Stimulated activated CD4-positive, alpha-beta T cell treated with anti-CD3 and anti-CD28 coated beads, TNF-alpha, amount 100 ng/mL, for 24 hours (primary cell): Measurements from ENCODE around the gene SLC6A1.

ENCODE experiments used
- DNase-seq, 3 experiments: peaks; one replicate each; pipeline ENCODE4 v3.0.0-alpha.2; 2020; ENCODE audit warnings: low read depth in 3 of 3

Gene SLC6A1

DNA sequence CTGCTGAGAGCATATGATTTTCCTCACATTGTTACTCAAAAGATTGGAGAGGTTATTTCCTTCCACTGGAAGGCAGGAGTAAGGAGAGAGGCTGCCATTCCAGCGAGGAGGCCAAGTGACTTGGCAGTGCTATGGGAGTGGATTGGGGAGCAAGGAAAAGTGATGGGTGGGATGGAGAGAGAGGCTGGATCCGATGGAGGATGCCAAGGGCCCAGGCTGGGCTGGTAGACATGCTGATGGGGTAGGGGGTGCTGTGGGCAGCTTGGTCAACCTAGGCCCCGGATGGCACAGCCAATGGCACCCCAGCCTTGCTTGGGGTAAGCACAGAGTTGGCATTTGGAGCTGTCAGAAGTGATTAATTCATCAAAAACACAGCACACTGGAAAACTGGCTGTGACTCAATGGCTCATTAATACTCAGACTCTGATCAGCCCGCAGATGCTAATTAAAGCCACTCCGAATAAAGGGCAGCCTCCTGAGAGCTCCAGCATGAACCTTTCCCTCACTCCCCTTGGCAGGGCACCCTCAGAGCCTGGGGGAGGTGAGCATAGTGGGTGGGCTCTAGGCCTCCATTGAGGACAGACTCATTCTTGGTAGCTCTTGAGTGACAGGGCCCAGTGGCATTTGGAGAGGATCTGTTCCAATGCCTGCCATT is 22.1 kb upstream of the SLC6A1 start:
- DNase-seq = no peak

DNA sequence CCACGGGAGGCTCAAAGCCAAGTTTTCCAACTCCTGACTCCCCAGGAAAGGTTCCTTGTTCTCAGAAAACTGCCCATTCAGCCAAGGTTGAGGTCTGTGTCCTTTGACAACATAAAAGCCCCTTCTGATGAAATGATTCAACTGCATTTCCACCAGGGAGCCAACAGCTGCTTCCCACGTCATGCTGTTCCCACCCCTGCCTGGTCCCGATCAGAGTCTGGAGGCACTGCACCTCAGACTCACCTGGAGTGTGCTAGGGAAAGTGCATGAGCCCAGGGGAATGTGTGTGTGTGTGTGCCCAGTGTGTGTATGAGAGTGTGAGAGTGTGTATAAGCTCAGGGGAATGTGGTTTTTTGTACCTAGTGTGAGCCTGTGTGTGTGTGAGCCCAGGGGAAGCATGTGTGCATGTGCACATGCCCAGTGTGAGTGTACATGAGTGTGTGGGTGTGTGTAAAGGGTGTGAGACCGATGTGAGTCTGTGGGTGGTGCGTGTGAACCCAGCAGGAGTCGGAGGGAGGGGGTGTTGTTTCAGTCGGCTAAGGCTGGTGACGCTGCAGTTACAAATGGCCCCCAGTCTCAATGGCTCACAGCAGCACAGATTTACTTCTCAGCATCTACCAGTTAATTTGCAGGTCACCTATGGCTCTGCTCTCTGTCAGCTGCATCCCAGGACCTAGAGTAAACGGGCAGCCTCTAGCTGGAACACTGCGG is 20.3 kb upstream of the SLC6A1 start:
- DNase-seq = no peak

DNA sequence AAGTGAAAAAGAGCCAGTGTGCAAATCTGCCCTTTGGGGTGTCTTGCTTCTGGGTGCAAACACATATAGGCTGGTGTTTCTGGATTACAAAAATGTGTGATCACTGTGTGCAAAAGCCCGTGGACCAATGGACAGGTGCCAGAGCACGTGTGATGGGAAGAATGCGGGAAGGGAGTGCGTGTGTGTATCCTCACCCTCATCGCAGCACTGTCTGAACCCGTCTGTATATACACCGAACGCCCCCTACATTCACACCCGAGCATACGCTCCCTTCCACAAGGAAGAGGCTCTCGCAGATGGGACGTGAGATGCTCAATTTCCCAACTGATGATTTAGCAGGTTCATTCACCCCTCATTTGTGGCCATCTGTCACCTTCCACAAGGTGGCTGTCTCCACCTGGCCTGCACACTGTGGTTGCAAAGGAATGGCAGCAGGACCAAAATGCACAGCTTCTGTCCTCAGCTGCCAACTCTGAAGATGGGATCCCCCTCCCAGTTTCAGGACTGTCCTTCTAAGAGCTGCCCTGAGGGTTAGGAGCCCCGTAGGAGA is 19.4 kb upstream of the SLC6A1 start:
- no peak for DNase-seq

DNA sequence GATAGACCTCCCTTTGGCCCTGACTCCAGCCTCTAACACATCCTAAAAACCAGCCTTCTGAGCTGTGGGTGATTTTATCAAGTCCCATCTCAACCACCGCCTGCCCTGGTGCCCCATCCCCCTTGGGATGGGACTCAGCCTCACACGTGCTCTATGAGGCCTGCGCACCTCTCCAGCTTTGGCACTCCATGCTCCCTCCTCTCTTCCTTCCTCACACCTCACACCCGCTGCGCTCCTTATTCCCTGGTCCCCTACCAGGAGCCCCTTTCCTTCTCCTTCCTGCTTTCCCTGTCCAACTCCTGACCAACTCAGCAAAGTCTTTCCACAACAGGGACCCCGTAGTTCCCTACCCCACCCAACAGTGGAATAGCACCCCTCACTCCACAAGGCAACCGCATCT is 18.4 kb upstream of the SLC6A1 start:
- DNase-seq = no peak

DNA sequence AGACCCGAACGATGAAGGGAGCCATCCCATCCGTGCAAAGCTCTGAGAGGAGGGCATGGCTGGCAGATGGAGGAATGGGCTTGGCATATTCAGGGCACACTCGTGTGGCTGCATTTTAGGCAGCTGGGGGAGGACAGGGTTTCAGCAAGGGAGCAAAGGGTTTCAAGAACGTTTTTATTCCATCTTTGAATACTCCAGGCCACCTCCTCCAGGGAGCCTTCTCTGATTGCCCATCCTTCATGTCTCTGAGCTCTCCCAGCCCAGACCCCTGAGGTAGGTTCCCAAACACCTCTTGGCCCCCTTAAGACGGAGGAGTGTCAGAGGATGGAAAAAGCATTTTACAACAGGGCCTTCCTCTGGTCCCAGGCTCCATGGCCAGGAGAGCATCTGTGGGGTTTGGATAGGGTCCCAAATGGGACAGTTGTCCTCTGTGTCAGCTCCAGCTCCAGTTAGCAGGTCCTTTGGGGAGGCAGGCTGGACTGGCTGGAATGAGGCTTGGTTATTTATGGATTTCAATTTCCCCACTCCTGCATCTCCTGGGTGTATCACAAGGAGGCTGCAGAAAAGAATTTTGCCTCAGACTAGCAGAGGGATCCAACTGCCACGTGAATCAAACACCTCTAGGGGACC is 17.7 kb upstream of the SLC6A1 start:
- DNase-seq = no peak

DNA sequence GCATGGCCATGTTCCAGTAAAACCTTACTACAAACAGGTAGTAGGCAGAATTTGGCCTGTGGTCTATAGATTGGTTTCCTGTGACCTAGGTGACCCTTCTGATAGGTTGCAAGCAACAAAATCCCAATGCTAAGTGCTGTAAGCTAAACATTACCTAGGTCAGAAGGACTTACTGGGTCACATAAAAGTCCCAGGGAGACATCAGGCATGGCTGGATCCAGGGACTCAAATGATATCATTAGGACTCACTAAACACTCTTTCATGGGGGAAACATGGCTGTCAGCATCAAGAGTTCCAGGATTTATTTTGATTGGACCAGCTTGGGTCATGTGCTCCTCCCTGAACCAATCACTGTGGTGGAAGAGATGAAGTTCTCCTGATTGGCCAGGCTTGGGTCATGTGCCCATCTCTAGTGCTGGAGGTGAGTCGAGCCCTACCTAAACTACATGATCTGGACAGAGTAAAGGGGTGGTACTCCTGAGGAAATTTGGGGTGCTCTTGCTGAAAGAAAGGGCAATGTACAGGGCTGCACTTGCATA is 16.8 kb upstream of the SLC6A1 start:
- no peak for DNase-seq

DNA sequence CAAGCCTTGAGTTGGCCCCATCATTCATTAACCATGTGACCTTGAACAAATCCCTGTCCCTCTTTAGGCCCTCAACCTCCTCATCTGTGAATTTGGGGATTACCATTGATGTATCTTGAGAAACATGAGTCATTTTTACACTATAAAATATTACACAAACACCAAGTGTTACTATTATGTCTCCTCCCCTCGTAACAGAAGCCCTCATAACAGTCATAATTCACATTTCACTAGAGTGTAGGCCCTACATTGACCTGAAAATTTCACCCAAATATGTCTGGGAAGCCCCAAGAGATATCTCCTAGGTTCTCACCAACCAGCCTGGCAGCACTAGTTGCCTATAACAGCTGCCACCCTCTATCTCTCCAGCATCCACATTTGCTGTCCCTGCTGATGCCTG is 15.8 kb upstream of the SLC6A1 start:
- DNase-seq = no peak

DNA sequence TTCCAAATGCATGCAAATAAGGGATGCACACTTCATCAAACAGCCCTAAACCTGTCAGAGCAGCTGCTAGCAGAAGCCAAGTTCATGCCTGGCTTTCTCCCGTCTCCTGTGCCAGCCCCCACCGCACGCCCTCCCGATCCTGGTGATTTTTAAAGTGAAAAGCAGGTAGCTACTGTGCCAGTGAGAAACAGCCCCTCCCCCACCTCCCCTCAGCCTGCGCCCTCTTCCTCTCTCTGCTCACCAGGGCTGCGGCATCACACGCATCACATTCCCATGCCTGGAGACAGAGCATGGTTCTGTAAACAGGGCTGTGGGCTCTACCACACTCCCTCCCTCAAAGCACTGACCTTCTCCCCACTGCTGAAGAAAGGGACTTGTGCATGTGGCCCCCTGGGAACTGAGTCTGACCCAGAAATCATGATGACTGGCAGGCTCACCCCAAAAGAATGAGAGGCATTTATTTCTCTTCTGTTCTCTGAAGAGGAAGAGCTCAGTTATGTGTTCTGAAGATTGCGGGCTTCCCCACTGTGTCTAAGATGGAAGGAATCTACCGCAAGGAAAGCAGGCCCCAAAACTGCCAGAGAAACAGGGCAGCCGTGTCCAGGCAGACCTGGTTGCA is 14.5 kb upstream of the SLC6A1 start:
- no peak for DNase-seq

DNA sequence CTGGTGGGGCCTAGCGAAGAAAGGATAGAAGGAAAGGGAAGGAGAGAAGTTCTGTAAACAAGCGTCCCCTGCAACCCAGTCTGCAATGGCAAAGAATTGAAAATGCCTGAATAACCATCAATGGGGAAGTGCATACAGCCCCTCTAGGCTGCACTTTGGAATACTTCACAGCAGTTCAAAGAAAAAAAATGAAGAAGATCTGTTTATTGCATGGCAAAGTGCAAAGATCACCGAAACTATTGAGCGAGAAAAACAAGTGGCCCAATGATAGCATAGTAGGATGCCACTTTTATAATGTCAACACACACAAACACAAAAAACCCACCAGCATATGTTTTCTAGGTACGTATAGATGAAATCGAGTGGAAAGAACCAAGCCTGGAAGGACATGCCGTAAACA is 13.6 kb upstream of the SLC6A1 start:
- no peak for DNase-seq

DNA sequence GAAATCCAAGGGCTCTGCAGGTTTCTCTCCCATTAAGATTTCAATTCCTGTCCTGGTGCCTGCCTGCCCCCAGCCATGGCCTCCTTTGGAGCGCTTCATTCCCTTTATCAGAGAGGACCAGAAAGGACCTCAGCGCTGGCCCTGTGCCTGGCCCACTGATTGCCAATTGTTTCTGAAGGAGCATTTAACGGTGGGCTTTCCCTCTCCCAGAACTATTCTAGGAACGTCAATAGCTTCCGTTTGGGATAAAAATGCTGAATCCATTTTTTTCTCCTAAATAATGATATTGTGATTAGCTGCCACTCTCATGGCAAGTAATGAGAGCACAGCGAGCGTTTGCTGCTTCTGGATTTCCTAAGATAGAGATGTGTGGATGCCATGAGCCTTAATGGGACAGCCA is 12.2 kb upstream of the SLC6A1 start:
- no peak for DNase-seq

DNA sequence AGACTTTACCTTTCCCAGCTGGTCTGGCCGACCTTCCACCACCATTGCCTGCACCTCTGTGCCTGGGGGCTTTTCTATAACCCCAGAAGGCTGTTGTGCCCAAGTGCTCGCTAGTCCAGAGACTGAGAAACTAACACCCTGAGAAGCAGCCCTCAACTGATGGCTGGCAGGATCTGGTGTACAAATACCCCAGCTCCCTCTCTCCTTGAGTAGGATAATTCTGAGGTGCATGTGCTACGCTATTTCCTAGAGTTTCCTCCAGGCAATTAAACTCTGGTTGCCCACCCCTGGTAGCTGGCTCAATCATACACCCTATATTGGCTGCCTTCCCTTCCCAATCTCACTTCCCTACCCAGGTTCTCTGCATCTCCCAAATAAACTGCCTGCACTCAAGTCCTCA is 11.5 kb upstream of the SLC6A1 start:
- no peak for DNase-seq

DNA sequence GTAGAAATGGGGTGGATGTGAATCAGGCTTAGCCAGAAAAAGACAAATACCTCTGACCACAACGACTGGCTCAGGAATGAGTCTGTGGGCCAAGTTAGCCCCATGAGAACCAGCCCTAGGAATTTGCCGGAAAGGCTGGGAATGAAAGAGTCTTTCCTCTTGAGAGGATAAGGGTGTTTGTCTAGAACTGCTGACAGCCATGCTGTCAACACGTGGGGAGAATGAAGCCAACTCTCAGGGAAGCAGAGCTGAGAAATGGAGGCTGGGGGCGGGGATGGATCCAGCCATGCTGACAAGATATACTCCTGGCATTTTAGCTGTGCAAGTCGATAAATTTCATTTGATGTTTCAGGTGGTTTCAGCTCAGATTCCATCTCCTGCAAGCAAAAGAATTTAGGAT is 10.6 kb upstream of the SLC6A1 start:
- DNase-seq = no peak

DNA sequence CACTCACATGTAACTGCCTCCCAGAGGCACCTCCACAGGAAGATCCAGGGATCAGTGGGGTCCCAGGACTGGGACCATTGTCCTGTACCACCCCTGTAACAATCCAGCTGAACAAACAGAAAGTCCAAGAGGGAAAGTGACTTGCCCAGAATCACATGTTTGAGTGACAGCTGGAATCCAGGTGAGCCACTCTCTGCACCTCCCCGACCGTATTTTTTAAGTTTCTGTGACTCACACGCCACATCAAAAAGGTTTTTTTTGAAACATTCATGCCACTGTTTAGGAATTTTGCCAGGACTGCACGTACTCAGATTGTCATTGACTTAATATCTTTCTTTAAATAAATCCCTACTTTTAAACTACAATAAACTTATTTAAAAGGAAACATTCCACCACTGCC is 9.8 kb upstream of the SLC6A1 start:
- no peak for DNase-seq

DNA sequence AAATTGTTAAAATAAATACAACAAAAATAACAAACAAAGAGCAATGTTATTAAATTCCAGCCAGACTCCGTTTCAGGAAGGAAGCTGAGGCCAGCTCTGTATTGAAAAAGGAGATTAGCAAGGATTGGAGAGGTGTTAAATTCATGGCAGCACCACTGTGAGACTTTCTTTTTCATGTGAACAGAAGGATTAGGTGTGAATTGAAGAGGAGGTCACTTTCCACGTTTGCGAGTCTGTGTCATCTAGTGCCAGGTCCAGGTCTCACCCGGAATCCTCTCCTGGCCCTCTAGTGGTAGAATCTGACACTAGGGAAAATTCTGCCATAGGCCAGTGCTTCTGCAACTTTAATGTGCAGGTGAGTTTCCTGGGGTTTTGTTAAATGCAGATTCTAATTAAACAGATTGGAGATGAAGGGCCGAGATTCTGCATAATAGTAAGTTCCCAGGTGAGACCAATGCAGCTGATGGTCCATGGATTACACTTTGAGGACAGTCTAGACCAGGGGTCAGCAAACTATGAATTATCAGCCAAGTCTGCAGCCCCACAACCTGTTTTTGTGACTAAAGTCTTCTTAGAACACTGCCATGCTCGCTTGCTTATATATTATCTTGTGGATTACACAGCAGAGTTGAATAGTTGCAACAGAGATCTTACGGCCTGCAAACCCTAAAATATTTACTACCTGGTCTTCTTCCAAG is 9.2 kb upstream of the SLC6A1 start:
- no peak for DNase-seq

DNA sequence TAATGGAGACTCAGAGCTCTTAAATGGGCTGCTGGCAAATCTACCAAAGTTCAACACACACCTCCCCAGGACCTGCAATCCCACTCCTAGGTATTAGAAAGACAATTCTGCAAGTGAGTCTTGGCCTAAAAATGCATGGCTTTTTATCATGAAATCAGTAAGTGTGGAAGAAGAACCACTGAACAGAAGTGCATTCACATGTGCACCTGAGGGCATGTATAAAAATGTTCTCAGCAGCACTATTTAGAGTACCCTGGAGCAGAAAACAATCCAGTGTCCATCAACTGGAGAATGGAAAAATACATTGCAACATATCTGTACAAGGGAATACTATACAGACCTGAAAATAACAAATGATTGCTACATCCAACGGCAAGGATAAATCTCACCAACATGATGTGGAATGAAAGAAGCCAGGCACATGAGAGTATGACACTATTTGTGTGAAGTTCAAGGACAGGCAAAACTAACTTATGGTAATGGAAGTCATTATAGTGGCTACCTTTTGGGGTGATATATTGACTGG is 8.1 kb upstream of the SLC6A1 start:
- DNase-seq = no peak

DNA sequence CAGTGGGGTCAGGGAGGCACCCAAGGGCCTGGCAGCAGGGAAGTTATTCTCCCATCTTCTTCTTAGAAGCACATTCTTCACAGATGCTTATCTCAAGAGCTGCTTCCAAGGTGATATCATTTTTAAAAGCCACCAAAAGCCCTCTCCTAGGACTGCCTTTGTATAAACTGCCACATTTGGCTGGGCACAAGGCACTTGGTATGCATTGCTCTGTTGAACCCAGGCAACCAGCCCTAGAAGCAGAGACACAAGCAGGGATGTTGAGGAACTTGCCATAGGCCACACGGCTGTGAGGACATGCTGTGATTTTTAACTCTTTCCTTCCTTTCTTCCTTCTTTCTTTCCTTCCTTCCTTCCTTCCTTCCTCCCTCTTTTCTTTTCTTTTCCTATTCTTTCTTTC is 7.4 kb upstream of the SLC6A1 start:
- no peak for DNase-seq

DNA sequence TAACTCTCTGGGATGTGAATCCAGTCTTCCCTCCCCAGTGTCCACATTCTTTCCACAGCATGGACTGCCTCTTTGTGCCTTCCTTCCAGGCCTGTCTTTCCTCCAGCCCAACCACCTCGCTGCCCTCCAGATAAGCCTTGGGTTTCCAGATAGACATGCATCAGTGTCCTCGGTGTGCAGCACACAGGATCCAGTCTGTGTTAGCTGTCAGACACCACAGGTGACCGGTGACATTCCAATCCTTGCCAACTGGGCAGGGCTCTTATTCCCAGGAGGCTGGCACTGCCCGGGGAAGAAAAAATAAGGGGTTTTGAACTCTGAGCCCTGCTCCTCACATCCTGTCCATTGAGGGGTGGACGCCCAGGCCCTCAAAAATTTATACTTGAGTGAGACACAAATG is 6.0 kb upstream of the SLC6A1 start:
- DNase-seq = no peak

DNA sequence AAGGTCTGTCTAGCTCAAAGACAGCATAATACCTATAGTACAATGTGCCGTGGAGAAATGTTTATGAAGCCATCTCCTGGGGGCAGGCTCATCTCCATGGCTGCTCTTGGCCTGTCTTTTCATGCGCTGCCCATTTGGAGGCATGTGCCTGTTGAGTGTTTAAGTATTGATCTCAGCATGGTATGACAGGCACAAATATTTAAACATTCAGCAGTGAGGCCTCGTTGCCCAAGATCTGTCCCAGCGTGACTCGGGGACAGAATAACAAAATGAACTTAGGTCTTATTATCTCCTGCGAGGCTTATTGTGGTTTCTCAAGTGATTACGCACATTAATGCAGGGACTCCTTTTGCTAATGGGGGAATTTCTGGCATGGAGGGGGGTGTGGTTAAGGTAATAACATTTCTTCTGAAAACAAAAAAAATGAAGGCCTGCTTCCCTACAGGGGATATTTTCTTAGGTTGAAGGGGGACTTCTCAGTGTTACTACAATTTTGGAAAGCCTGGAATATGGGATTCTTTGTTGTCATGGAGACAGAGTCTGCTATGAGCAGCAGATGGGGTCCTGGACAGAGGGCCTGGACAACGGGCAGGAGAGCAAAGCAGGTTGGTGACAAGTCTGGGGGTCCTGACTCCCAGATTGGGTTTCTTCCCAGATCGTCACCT is 4.4 kb upstream of the SLC6A1 start:
- no peak for DNase-seq

DNA sequence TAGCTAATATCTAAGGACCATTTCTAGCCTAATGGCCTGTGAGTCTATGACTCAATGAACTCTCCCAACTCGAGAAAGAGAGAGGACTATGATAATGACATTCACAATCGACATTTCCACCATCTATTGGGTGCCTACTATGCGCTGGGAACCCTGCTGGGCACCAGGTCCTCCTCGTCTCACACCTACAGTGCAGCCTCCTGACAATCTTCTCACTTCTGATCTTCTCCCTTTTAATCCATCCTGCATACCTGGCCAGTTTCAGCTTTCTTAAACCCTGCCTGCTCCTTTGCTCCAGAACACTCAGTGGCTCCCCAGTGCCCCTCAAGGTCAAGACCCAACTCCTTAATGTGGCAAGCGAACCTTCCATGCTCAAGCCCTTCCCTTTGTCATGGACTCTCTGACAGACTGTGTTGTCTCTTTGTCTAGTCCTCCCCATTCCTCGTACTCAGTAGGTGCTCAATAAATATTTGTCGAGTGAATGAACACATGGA is 3.5 kb upstream of the SLC6A1 start:
- DNase-seq = no peak

DNA sequence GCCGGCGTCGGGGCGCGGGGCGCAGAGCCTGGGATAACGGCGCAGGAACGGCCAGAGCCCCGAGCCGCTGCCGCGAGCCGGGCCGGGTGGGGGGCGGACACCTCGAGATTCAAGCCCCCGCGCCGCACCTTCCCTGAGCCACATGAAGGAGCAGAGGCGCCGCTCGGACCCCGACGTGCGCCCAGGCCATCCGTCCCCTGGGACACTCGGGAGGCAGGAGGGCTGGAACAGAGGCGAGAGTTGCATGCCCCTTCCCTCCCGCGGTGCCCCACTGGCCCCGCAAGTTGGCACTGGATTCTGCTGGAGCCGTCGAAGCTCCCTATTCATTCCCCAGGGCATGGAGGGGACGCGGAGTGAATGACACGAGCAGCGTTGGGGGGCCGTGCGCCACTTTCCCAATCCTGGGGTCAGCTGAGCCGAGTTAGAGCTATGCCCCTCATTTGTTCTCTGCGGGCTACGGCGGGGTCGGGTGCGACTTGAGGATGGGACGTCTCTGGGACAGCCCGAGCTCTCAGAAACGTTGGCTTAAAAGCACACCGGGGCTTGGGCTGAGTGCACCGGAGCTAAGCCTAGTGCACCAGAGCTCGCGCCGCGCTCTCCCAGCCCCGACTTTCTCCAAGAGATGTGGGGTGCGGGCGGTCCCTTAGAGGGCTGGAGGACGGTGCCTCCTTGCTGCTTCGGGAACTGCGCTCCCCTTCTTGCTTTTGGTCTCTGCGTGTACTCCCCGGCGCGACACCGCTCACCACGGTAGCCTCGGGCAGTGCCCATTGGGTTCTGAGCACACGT is 588 bp downstream of the SLC6A1 start:
- no peak for DNase-seq
